GM10266 (cell line): Measurements from ENCODE around the gene ZNF202.

ENCODE experiments used
- DNase-seq: peaks from one replicate; pipeline ENCODE4 v3.0.0; 2012; ENCODE audit errors: extremely low spot score
- CTCF ChIP-seq: IDR thresholded peaks from 2 replicates; pipeline ENCODE4 v1.5.1; 2012; ENCODE audit warnings: mild to moderate bottlenecking, low read depth; ENCODE audit not compliant: control insufficient read depth, insufficient read depth; ENCODE audit errors: missing control alignments

Gene ZNF202

GRCh38 chr11:123773026-123773425 is 31.6 kb upstream of the ZNF202 start:
- no peak for TF ChIP-seq CTCF
- no peak for DNase-seq

GRCh38 chr11:123771664-123772063 is 30.2 kb upstream of the ZNF202 start:
- DNase-seq, result no peak
- no peak for TF ChIP-seq CTCF

GRCh38 chr11:123770712-123771111 is 29.3 kb upstream of the ZNF202 start:
- TF ChIP-seq CTCF, result no peak
- no peak for DNase-seq

- no peak for TF ChIP-seq CTCF
- DNase-seq, result no peak
Observed at GRCh38 chr11:123765601-123766000, 24.1 kb upstream of the ZNF202 start.

GRCh38 chr11:123762422-123762821 is 21.0 kb upstream of the ZNF202 start:
- no peak for TF ChIP-seq CTCF

GRCh38 chr11:123760894-123761293 is 19.4 kb upstream of the ZNF202 start:
- TF ChIP-seq CTCF, result no peak
- DNase-seq, result peak; percentile 53

More at GRCh38 chr11:123762422-123762821, 21.0 kb upstream of the ZNF202 start:
- no peak for DNase-seq

GRCh38 chr11:123757976-123758375 is 16.5 kb upstream of the ZNF202 start:
- TF ChIP-seq CTCF, result no peak

More at GRCh38 chr11:123757976-123758375, 16.5 kb upstream of the ZNF202 start:
- DNase-seq, result no peak
